ENCODE data around the gene ZFPL1. TPM values are rescaled to one million over a fixed set of nuclear protein-coding genes. Genes with fewer than 3 reads are reported as not detected.

Gene ZFPL1
- 53.8 and 55.3 TPM in 2 replicates for total RNA-seq (2014; rRNA removed; shearing (Covaris generic))

- H3K27me3 ChIP-seq (ENCODE audit: control insufficient read depth, insufficient read depth, low read length), result no peaks in the 10 kb centered on the region
- DNase-seq, result peak; percentile 100
- H3K36me3 ChIP-seq (replicated peaks; ENCODE audit: control insufficient read depth, insufficient read depth, low read length), result peaks cover 20% of the 10 kb centered on the region
- peak within 1 kb of the TSS; percentile 88 for H3K4me3 ChIP-seq (ENCODE audit: insufficient read depth, low read depth, low read length)
Measured at GRCh38 chr11:65083834-65084597, at the start of gene ZFPL1, which contains the start of gene CDCA5. ZFPL1 (plus strand) TSS chr11:65084222; CDS start chr11:65084699, 477 bp downstream. CDCA5 (minus strand) TSS chr11:65084040; CDS start chr11:65083978, 62 bp downstream.

GRCh38 chr11:65034423-65034822 lies 49.6 kb upstream of the ZFPL1 start:
- Histone ChIP-seq H3K27me3 (ENCODE audit: control insufficient read depth, insufficient read depth, low read length) (no peaks in the 10 kb centered on the region), H3K36me3 (replicated peaks; ENCODE audit: control insufficient read depth, insufficient read depth, low read length) (no peaks in the 10 kb centered on the region; the same call in 1 of the 2 replicates), H3K4me3 (ENCODE audit: insufficient read depth, low read depth, low read length) (no peak overlapping the region)
- peak; percentile 12 for DNase-seq

- no peak for DNase-seq
- H3K4me3 ChIP-seq (ENCODE audit: insufficient read depth, low read depth, low read length), result no peak overlapping the region
- H3K36me3 ChIP-seq (replicated peaks; ENCODE audit: control insufficient read depth, insufficient read depth, low read length), result no peaks in the 10 kb centered on the region; the same call in 1 of the 2 replicates
- H3K27me3 ChIP-seq (ENCODE audit: control insufficient read depth, insufficient read depth, low read length), result no peaks in the 10 kb centered on the region
Measured at GRCh38 chr11:65035579-65035978, 48.4 kb upstream of the ZFPL1 start.

DNA sequence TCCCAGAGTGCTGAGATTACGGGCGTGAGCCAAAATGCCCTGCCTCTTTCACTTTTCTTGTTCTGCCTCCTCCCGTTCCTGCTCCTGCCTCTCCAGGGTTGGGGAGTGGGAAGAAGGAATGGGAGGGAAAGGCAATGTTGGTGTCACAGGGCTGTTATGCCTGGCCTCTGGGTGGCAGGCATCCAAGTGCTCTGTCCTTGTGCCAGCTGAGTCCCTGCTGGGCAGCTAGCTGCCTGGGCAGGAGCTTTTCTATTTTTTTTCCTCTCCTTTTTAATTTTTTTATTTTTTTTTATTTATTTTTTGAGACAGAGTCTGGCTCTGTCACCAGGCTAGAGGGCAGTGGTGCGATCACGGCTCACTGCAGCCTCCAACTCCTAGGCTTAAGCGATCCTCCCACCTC lies 47.1 kb upstream of the ZFPL1 start:
- Histone ChIP-seq H3K4me3 (ENCODE audit: insufficient read depth, low read depth, low read length) (no peak overlapping the region), H3K27me3 (ENCODE audit: control insufficient read depth, insufficient read depth, low read length) (no peaks in the 10 kb centered on the region), H3K36me3 (replicated peaks; ENCODE audit: control insufficient read depth, insufficient read depth, low read length) (no peaks in the 10 kb centered on the region; the same call in 1 of the 2 replicates)
- DNase-seq, result no peak

DNA sequence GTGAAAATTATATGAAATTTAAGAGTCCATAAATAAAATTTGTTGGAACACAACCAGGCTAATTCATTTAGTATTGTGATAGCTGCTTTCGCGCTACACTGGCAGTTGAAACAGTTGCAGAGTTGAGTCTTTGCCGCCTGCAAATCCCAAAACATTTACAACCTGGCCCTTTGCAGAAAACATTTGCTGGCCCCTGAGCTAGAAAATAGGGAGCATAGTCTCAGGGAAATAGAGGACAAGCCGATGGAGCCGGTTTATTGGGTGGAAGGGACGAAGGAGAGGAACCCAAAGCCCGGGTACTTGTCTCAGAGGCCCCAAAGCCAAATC lies 43.5 kb upstream of the ZFPL1 start:
- H3K4me3 ChIP-seq (ENCODE audit: insufficient read depth, low read depth, low read length), result peak overlapping the region; percentile 82
- DNase-seq, result no peak
- H3K36me3 ChIP-seq (replicated peaks; ENCODE audit: control insufficient read depth, insufficient read depth, low read length), result peaks cover 7% of the 10 kb centered on the region
- no peaks in the 10 kb centered on the region for H3K27me3 ChIP-seq (ENCODE audit: control insufficient read depth, insufficient read depth, low read length)

DNA sequence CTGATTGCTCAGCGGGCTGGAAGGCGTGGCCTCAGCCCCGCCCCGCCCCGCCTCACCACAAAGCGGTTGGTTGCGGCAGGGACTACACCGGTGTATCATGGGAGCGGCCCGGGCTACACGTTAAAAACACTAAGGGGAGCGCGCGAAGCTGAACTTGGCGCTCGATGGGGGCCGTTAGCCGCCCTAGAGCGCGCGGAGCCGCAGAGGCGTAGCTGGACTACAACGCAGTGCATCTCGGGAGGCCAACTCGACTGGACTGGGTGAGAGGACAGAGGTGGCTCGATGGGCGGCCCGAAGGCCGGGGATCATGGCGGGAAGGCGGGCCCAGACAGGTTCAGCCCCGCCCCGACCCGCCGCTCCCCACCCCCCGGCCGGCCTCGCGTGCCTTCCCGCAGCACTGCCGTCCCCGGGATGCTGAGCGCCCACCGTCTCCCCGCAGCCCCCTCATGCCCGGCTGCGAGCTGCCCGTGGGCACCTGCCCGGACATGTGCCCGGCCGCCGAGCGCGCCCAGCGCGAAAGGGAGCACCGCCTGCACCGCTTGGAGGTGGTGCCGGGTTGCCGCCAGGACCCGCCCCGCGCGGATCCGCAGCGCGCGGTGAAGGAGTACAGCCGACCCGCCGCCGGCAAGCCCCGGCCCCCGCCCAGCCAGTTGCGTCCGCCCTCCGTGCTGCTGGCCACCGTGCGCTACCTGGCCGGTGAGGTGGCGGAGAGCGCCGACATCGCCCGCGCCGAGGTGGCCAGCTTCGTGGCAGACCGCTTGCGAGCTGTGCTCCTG lies 43.0 kb upstream of the ZFPL1 start, which contains the start of gene SAC3D1:
TSS of gene SAC3D1 (plus strand) at position 364 of the 776 bp plus-strand sequence. CDS start at position 447, 83 bp downstream.
- DNase-seq, result peak; percentile 98

GRCh38 chr11:65042891-65043290 lies 41.1 kb upstream of the ZFPL1 start:
- no peaks in the 10 kb centered on the region; the same call in 1 of the 2 replicates for H3K27me3 ChIP-seq (ENCODE audit: control insufficient read depth, insufficient read depth, low read length)
- H3K36me3 ChIP-seq (replicated peaks; ENCODE audit: control insufficient read depth, insufficient read depth, low read length), result peaks cover 7% of the 10 kb centered on the region
- DNase-seq, result no peak
- no peak overlapping the region for H3K4me3 ChIP-seq (ENCODE audit: insufficient read depth, low read depth, low read length)

More for the DNA sequence above, 43.0 kb upstream of the ZFPL1 start, which contains the start of gene SAC3D1:
- no peaks in the 10 kb centered on the region for H3K27me3 ChIP-seq (ENCODE audit: control insufficient read depth, insufficient read depth, low read length)
- peak within 1 kb of the TSS; percentile 82 for H3K4me3 ChIP-seq (ENCODE audit: insufficient read depth, low read depth, low read length)
- H3K36me3 ChIP-seq (replicated peaks; ENCODE audit: control insufficient read depth, insufficient read depth, low read length), result peaks cover 7% of the 10 kb centered on the region

- Histone ChIP-seq H3K36me3 (replicated peaks; ENCODE audit: control insufficient read depth, insufficient read depth, low read length) (peaks cover 7% of the 10 kb centered on the region), H3K27me3 (ENCODE audit: control insufficient read depth, insufficient read depth, low read length) (no peaks in the 10 kb centered on the region; the same call in 1 of the 2 replicates), H3K4me3 (ENCODE audit: insufficient read depth, low read depth, low read length) (no peak overlapping the region)
- peak; percentile 49 for DNase-seq
Measured at GRCh38 chr11:65043881-65044501, 40.0 kb upstream of the ZFPL1 start.

- Histone ChIP-seq H3K36me3 (replicated peaks; ENCODE audit: control insufficient read depth, insufficient read depth, low read length) (peaks cover 7% of the 10 kb centered on the region), H3K4me3 (ENCODE audit: insufficient read depth, low read depth, low read length) (no peak overlapping the region), H3K27me3 (ENCODE audit: control insufficient read depth, insufficient read depth, low read length) (no peaks in the 10 kb centered on the region; the same call in 1 of the 2 replicates)
- DNase-seq, result no peak
Measured at GRCh38 chr11:65045061-65045460, 39.0 kb upstream of the ZFPL1 start.

- peaks cover 7% of the 10 kb centered on the region for H3K36me3 ChIP-seq (replicated peaks; ENCODE audit: control insufficient read depth, insufficient read depth, low read length)
- DNase-seq, result peak; percentile 65
- no peaks in the 10 kb centered on the region; the same call in 1 of the 2 replicates for H3K27me3 ChIP-seq (ENCODE audit: control insufficient read depth, insufficient read depth, low read length)
- H3K4me3 ChIP-seq (ENCODE audit: insufficient read depth, low read depth, low read length), result no peak overlapping the region
Measured at GRCh38 chr11:65045728-65046127, 38.3 kb upstream of the ZFPL1 start.

DNA sequence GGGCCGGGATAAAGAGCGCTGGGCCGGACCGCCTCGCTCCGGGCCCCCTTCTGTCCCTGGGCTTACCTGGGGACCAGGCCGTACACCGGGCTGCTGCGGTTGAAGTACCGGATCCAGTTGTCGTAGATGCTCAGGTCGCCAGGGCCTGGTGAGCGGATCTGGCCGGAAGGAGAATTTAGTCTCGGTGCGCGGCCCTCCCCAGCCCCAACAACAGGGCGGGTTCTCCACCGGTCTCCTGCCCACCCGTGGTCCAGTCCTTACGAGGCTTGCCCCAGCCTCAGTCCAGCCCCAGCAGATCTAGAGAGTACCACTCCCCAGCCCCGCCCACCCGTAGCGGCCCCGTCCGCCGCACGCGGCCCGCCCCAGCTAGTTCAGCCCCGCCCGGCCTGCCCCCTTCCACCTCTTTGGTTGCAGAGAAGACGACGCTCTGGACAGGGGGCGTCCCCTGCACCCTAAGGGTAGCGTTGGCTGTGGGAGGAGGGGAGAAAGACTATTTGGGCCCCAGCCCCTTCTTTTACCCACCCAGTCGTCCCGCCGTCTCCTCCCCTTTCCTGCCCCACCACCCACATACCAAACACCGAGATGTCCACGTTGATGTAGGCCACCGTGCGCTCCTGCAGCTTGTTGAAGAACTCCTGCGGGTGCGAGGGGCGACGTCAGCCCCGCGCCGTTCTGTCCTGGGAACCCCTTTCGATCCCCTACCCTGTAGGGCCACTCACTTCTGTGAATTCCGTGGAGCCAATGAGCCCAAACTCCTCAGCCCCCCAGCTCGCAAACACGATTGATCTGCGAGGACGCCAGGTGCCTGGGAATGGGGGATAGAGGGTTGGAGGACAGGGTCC lies 36.2 kb upstream of the ZFPL1 start:
- no peaks in the 10 kb centered on the region; the same call in 1 of the 2 replicates for H3K27me3 ChIP-seq (ENCODE audit: control insufficient read depth, insufficient read depth, low read length)
- H3K4me3 ChIP-seq (ENCODE audit: insufficient read depth, low read depth, low read length), result peak overlapping the region; percentile 30
- peak; percentile 93 for DNase-seq
- H3K36me3 ChIP-seq (replicated peaks; ENCODE audit: control insufficient read depth, insufficient read depth, low read length), result peaks cover 7% of the 10 kb centered on the region

DNA sequence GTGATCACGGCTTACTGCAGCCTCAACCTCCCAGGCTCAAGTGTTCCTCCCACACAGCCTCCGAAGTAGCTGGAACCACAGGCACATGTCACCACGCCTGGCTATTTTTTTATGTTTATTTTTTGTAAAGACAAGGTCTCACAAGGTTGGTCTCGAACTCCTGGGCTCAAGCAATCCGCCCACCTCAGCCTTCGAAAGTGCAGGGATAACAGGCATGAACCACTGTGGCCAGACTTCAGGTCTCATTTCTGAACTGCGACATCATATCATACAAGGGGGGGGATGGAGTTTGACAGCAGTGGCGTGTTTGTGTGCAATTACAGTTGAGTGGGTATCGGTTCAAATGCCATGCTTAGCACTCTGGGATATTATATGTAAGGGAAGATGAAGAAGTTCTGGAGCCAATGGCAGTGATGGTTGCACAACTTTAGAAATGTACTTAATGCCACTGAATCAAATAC lies 32.6 kb upstream of the ZFPL1 start:
- no peaks in the 10 kb centered on the region for H3K36me3 ChIP-seq (replicated peaks; ENCODE audit: control insufficient read depth, insufficient read depth, low read length)
- no peaks in the 10 kb centered on the region; the same call in 1 of the 2 replicates for H3K27me3 ChIP-seq (ENCODE audit: control insufficient read depth, insufficient read depth, low read length)
- no peak for DNase-seq
- no peak overlapping the region for H3K4me3 ChIP-seq (ENCODE audit: insufficient read depth, low read depth, low read length)

GRCh38 chr11:65053827-65054508 lies 30.1 kb upstream of the ZFPL1 start:
- H3K36me3 ChIP-seq (replicated peaks; ENCODE audit: control insufficient read depth, insufficient read depth, low read length), result no peaks in the 10 kb centered on the region
- DNase-seq, result no peak
- no peak overlapping the region for H3K4me3 ChIP-seq (ENCODE audit: insufficient read depth, low read depth, low read length)
- H3K27me3 ChIP-seq (ENCODE audit: control insufficient read depth, insufficient read depth, low read length), result no peaks in the 10 kb centered on the region
